HCT116 (cell line): ENCODE results near the gene PARG.

Experiments
- CTCF ChIP-seq, 3 experiments: fragments of 200-600 bp in 1 of 3; sonication (generic) in 1 of 3; IDR thresholded peaks in 2 of 3; conservative IDR thresholded peaks in 1 of 3; 2 replicates each; pipeline ENCODE4 v1.5.1; 2012 to 2017; ENCODE audit warnings: low read depth in 2 of 3, low read length in 2 of 3, antibody characterized with exemption in 1 of 3, borderline replicate concordance in 1 of 3, control low read depth in 1 of 3, mild to moderate bottlenecking in 1 of 3, mixed read lengths in 1 of 3, mixed run types in 1 of 3, moderate library complexity in 1 of 3; ENCODE audit not compliant: insufficient read depth in 1 of 3
- ELF1 ChIP-seq: IDR thresholded peaks from 2 replicates; pipeline ENCODE4 v1.6.1; 2012; ENCODE audit warnings: low read depth, borderline replicate concordance
- EZH2 ChIP-seq: fragments of 200-600 bp; sonication (generic); IDR thresholded peaks from 2 replicates; pipeline ENCODE4 v1.6.1; 2017; ENCODE audit warnings: antibody characterized with exemption, mixed run types
- EZH2phosphoT487 ChIP-seq: fragments of 200-600 bp; IDR thresholded peaks from 2 replicates; pipeline ENCODE4 v1.6.1; 2018; ENCODE audit warnings: antibody characterized with exemption, borderline replicate concordance
- POLR2A ChIP-seq: IDR thresholded peaks from 2 replicates; pipeline ENCODE4 v1.7.0; 2011; ENCODE audit warnings: borderline replicate concordance; ENCODE audit not compliant: insufficient read depth, insufficient read length; ENCODE audit errors: extremely low read depth
- POLR2AphosphoS5 ChIP-seq: IDR thresholded peaks from 2 replicates; pipeline ENCODE4 v1.6.1; 2011; ENCODE audit warnings: mild to moderate bottlenecking, low read depth, low read length, moderate library complexity
- RAD21 ChIP-seq: IDR thresholded peaks from 2 replicates; pipeline ENCODE4 v1.6.1; 2012; ENCODE audit warnings: low read depth, mild to moderate bottlenecking
- SP1 ChIP-seq: IDR thresholded peaks from 2 replicates; pipeline ENCODE4 v1.6.1; 2012; ENCODE audit warnings: low read depth
- YY1 ChIP-seq: IDR thresholded peaks from 2 replicates; pipeline ENCODE4 v1.6.1; 2011; ENCODE audit warnings: low read length, low read depth, moderate library complexity, mild to moderate bottlenecking; ENCODE audit not compliant: insufficient replicate concordance; ENCODE audit errors: extremely low read depth
- ZFX ChIP-seq: fragments of 450-650 bp; IDR thresholded peaks from 2 replicates; pipeline ENCODE4 v1.6.1; 2017
- TF ChIP-seq, protein P1 (sequence below): IDR thresholded peaks from 2 replicates; pipeline ENCODE4 v1.6.1; 2011; ENCODE audit warnings: mild to moderate bottlenecking, low read length, moderate library complexity; ENCODE audit not compliant: insufficient replicate concordance; ENCODE audit errors: extremely low read depth
- TF ChIP-seq, protein P2 (sequence below): IDR thresholded peaks from 2 replicates; pipeline ENCODE4 v1.6.1; 2012; ENCODE audit warnings: low read depth
- TF ChIP-seq, protein P3 (sequence below): IDR thresholded peaks from 2 replicates; pipeline ENCODE4 v1.6.1; 2012

DNA sequence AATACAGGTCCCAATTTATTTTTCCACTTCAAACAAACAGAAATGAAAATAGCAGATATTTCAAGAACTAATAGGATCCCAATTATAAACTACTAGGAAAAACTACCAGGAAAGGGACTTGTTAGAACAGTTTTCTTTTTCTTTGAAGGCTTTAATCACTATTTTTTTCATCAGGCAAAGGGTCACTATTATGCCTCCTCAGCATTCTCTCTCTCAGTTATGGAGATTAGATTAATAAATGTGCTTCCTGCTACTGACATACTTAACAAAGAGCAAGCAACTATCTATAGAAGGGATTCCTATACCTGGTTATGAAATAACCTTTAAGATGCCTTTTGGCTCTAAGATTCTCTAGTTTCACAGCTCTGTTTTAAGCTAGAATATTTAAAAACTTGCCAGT lies 108.7 kb downstream of the PARG start:
- TF ChIP-seq, protein P1, sequence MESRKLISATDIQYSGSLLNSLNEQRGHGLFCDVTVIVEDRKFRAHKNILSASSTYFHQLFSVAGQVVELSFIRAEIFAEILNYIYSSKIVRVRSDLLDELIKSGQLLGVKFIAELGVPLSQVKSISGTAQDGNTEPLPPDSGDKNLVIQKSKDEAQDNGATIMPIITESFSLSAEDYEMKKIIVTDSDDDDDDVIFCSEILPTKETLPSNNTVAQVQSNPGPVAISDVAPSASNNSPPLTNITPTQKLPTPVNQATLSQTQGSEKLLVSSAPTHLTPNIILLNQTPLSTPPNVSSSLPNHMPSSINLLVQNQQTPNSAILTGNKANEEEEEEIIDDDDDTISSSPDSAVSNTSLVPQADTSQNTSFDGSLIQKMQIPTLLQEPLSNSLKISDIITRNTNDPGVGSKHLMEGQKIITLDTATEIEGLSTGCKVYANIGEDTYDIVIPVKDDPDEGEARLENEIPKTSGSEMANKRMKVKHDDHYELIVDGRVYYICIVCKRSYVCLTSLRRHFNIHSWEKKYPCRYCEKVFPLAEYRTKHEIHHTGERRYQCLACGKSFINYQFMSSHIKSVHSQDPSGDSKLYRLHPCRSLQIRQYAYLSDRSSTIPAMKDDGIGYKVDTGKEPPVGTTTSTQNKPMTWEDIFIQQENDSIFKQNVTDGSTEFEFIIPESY = no peak
- TF ChIP-seq SP1 (no peak), POLR2AphosphoS5 (no peak), CTCF (IDR thresholded peaks at IDR 0.05 in 2 of 3, conservative IDR thresholded peaks at IDR 0.05 in 1 of 3; ENCODE audit: borderline replicate concordance in 1 of 3, insufficient read depth in 1 of 3, low read depth in 2 of 3, low read length in 2 of 3) (no peak), EZH2phosphoT487 (no peak), ZFX (no peak), POLR2A (no peak), RAD21 (no peak), YY1 (no peak), EZH2 (no peak), ELF1 (no peak)
- TF ChIP-seq, protein P2, sequence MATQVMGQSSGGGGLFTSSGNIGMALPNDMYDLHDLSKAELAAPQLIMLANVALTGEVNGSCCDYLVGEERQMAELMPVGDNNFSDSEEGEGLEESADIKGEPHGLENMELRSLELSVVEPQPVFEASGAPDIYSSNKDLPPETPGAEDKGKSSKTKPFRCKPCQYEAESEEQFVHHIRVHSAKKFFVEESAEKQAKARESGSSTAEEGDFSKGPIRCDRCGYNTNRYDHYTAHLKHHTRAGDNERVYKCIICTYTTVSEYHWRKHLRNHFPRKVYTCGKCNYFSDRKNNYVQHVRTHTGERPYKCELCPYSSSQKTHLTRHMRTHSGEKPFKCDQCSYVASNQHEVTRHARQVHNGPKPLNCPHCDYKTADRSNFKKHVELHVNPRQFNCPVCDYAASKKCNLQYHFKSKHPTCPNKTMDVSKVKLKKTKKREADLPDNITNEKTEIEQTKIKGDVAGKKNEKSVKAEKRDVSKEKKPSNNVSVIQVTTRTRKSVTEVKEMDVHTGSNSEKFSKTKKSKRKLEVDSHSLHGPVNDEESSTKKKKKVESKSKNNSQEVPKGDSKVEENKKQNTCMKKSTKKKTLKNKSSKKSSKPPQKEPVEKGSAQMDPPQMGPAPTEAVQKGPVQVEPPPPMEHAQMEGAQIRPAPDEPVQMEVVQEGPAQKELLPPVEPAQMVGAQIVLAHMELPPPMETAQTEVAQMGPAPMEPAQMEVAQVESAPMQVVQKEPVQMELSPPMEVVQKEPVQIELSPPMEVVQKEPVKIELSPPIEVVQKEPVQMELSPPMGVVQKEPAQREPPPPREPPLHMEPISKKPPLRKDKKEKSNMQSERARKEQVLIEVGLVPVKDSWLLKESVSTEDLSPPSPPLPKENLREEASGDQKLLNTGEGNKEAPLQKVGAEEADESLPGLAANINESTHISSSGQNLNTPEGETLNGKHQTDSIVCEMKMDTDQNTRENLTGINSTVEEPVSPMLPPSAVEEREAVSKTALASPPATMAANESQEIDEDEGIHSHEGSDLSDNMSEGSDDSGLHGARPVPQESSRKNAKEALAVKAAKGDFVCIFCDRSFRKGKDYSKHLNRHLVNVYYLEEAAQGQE = no peak
- TF ChIP-seq, protein P3, sequence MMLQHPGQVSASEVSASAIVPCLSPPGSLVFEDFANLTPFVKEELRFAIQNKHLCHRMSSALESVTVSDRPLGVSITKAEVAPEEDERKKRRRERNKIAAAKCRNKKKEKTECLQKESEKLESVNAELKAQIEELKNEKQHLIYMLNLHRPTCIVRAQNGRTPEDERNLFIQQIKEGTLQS = no peak
